Measurements from ENCODE around the gene SDHAF3.

The SDHAF3 gene

GRCh38 chr7:97107192-97107800, 10.2 kb upstream of the SDHAF3 start:
- H3K4me3 ChIP-seq (ENCODE audit: low read depth, low read length), result no peak overlapping the region

DNA sequence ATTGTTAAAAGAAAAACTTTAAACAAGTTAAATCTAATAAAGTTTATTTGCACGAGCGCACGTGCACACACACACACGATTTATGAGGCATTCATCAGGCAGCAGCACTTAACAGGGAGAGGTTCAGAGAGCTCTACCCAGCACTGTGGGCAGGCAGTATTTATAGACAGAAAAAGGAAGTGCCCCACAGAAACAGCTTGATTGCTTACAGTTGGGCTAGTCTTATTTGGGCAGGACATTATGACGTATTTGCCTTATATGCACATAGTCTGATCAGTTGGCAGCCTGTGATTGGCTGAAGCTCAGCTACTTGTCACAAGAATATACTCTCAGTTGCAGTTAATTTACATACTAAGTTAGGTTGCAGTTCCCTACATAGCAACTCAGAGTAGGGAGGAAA, 1.2 kb upstream of the SDHAF3 start:
- no peak overlapping the region for H3K4me3 ChIP-seq (ENCODE audit: low read depth, low read length)
- peak overlapping the region; percentile 93 for H2AFZ ChIP-seq
- no peak overlapping the region for H3K27ac ChIP-seq
- no peaks in the 10 kb centered on the region for H3K9me3 ChIP-seq (ENCODE audit: control insufficient read depth, low read length)
- no peak overlapping the region for H3K9ac ChIP-seq
- no peak for TF ChIP-seq CTCF (IDR thresholded peaks at IDR 0.05)
- H3K27me3 ChIP-seq (ENCODE audit: control insufficient read depth, insufficient read depth, low read length), result no peaks in the 10 kb centered on the region
- H3K4me2 ChIP-seq (ENCODE audit: low read length), result no peak overlapping the region
- H3K4me1 ChIP-seq, result no peaks in the 10 kb centered on the region
- H3K79me2 ChIP-seq, result peaks cover 4% of the 10 kb centered on the region
- H3K36me3 ChIP-seq (ENCODE audit: control insufficient read depth, insufficient read depth, low read length), result no peaks in the 10 kb centered on the region

More at GRCh38 chr7:97107192-97107800, 10.2 kb upstream of the SDHAF3 start:
- H3K27ac ChIP-seq, result no peak overlapping the region
- TF ChIP-seq CTCF (IDR thresholded peaks at IDR 0.05), result no peak
- no peaks in the 10 kb centered on the region for H3K79me2 ChIP-seq
- H3K27me3 ChIP-seq (ENCODE audit: control insufficient read depth, insufficient read depth, low read length), result no peaks in the 10 kb centered on the region
- H3K36me3 ChIP-seq (ENCODE audit: control insufficient read depth, insufficient read depth, low read length), result no peaks in the 10 kb centered on the region
- H3K4me2 ChIP-seq (ENCODE audit: low read length), result no peak overlapping the region
- H3K4me1 ChIP-seq, result peaks cover 3% of the 10 kb centered on the region
- H2AFZ ChIP-seq, result peak overlapping the region; percentile 17
- H3K9ac ChIP-seq, result no peak overlapping the region
- no peaks in the 10 kb centered on the region for H3K9me3 ChIP-seq (ENCODE audit: control insufficient read depth, low read length)

DNA sequence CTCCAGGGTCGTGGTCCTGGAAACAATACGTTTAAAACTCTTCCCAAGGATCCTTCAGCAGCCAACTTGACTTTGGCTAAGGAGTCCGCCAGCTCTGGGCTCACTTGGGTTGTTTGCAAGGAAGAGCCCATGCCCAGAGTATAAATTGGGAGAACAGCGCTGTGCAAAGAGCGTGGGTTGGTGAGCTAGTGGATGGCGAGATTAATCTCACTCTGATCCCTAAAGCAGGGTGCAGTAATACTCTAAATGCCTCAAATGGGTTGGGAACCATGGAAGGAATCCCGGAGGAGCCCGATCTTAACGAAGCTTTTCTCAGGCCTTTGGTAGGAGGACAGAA, 495 bp upstream of the SDHAF3 start:
- Histone ChIP-seq H3K27ac (peak overlapping the region; percentile 64), H3K27me3 (ENCODE audit: control insufficient read depth, insufficient read depth, low read length) (no peaks in the 10 kb centered on the region), H3K79me2 (peaks cover 4% of the 10 kb centered on the region), H3K4me3 (ENCODE audit: low read depth, low read length) (peak overlapping the region; percentile 89), H2AFZ (peak overlapping the region; percentile 93), H3K36me3 (ENCODE audit: control insufficient read depth, insufficient read depth, low read length) (no peaks in the 10 kb centered on the region), H3K4me2 (ENCODE audit: low read length) (peak overlapping the region; percentile 92), H3K9me3 (ENCODE audit: control insufficient read depth, low read length) (no peaks in the 10 kb centered on the region), H3K9ac (no peak overlapping the region), H3K4me1 (no peaks in the 10 kb centered on the region)
- no peak for TF ChIP-seq CTCF (IDR thresholded peaks at IDR 0.05)

DNA sequence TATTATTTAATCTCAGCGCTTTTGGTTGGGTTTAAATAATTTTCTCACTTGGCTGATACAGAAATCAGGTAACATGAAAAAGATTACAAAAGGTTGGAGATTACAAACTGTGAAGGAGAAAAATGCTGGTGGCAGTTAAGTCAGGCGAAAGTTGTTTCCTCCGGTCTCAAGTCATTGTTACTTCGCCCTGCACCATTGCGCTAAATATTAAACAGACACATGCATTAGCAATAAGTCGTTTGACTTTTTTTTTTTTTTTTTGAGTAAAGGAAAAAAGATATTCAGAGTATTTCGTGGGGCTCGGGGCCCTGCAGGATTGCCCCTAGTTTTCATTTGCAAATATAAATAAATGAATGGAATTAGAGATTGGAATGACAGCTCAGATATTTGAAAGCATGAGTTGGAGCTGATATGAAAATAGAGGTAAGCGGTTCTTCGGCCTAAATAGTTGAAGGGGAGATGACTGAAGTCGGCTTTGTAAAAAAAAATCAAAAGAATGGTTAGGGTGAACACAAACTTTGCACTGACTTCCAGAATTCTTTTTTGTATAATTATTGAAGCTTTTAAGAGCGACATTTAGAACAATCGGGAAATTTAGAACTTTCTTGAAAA, 914 bp downstream of the SDHAF3 start:
- H3K4me2 ChIP-seq (ENCODE audit: low read length), result peak overlapping the region; percentile 92
- H3K9me3 ChIP-seq (ENCODE audit: control insufficient read depth, low read length), result no peaks in the 10 kb centered on the region
- H3K27me3 ChIP-seq (ENCODE audit: control insufficient read depth, insufficient read depth, low read length), result no peaks in the 10 kb centered on the region
- H3K27ac ChIP-seq, result peak overlapping the region; percentile 64
- no peaks in the 10 kb centered on the region for H3K36me3 ChIP-seq (ENCODE audit: control insufficient read depth, insufficient read depth, low read length)
- peak overlapping the region; percentile 93 for H2AFZ ChIP-seq
- peak overlapping the region; percentile 5 for H3K9ac ChIP-seq
- no peak for TF ChIP-seq CTCF (IDR thresholded peaks at IDR 0.05)
- H3K4me3 ChIP-seq (ENCODE audit: low read depth, low read length), result peak overlapping the region; percentile 89
- no peaks in the 10 kb centered on the region for H3K4me1 ChIP-seq
- peaks cover 15% of the 10 kb centered on the region for H3K79me2 ChIP-seq

DNA sequence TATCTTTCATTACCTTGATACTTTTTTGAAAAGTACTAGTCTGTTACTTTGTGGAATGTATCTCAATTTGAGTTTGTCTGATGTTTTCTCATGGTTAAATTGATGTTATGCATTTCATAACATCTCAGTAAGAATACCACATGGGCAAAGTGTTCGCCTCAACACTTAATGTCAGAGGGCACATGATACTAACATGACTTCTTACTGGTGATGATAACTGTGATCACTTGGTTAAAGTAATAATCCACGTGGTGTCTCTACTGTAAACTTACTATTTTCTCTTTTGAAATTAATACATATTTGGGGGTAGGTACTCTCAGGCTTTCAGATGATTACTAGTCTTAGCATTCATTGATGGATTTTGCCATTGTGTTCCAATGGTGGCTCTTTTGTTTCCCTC, 2.2 kb downstream of the SDHAF3 start:
- H3K36me3 ChIP-seq (ENCODE audit: control insufficient read depth, insufficient read depth, low read length), result no peaks in the 10 kb centered on the region
- H3K9ac ChIP-seq, result no peak overlapping the region
- no peak overlapping the region for H3K4me3 ChIP-seq (ENCODE audit: low read depth, low read length)
- no peaks in the 10 kb centered on the region for H3K9me3 ChIP-seq (ENCODE audit: control insufficient read depth, low read length)
- H3K27me3 ChIP-seq (ENCODE audit: control insufficient read depth, insufficient read depth, low read length), result no peaks in the 10 kb centered on the region
- no peaks in the 10 kb centered on the region for H3K4me1 ChIP-seq
- H3K4me2 ChIP-seq (ENCODE audit: low read length), result no peak overlapping the region
- no peak overlapping the region for H2AFZ ChIP-seq
- H3K79me2 ChIP-seq, result peaks cover 16% of the 10 kb centered on the region
- H3K27ac ChIP-seq, result no peak overlapping the region
- TF ChIP-seq CTCF (IDR thresholded peaks at IDR 0.05), result no peak
